Thyroid gland (tissue), 4 donors: Measurements from ENCODE around the gene ITGBL1.

Experiments
- CTCF ChIP-seq, 6 experiments: fragments of 200-600 bp in 3 of 6; fragments of 450-650 bp in 3 of 6; sonication (generic) in 3 of 6; IDR thresholded peaks; one replicate each; pipeline ENCODE4 v1.5.1; 2016 to 2019; ENCODE audit warnings: antibody characterized with exemption in 6 of 6, mild to moderate bottlenecking in 2 of 6, inconsistent platforms in 1 of 6, moderate library complexity in 1 of 6
- POLR2A ChIP-seq, 2 donors: fragments of 450-650 bp; IDR thresholded peaks; one replicate each; pipeline ENCODE4 v1.6.1; 2017; ENCODE audit warnings: antibody characterized with exemption in 2 of 2, mild to moderate bottlenecking in 2 of 2, moderate library complexity in 1 of 2

GRCh38 chr13:101530293-101530692 lies 77.8 kb downstream of the ITGBL1 start:
- TF ChIP-seq CTCF (IDR thresholded peaks at IDR 0.05), result no peak
- no peak for TF ChIP-seq POLR2A (IDR thresholded peaks at IDR 0.05)
